ENCODE results near the gene DOCK9. TPM values are rescaled to one million over a fixed set of nuclear protein-coding genes. Genes with fewer than 3 reads are reported as not detected.

Gene DOCK9
- total and polyA plus RNA-seq, 2 donors (not counting 1 experiment from before 2014, with no cell fraction given): 18.2 TPM

DNA sequence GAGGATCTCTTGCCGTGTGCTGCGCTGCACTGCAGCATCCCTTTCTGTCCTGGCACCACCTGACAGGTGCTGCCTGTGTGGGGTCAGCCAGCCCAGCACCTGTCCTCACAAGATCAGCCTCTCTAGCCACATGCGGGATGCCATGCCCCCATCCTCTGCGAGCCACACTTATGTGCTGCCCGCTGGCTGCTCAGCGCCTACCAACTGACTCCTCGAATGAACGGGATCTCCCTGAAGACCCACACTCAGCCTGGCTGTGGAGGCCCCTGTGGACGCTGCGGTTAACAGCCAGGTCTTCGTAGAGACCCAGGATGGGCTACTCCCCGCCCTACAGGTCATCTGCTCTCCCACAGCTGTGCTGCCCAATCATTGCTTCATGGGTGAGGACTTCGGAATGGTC is 106.1 kb downstream of the DOCK9 start:
- Histone ChIP-seq H3K79me2 (ENCODE audit: control insufficient read depth, insufficient read depth, low read length) (no peaks in the 10 kb centered on the region), H3K4me1 (ENCODE audit: control insufficient read depth, extremely low read depth, insufficient read depth, low read length) (no peaks in the 10 kb centered on the region), H3K36me3 (ENCODE audit: control insufficient read depth, insufficient read depth, low read length) (no peaks in the 10 kb centered on the region), H3K9ac (ENCODE audit: insufficient read depth, low read length) (no peak overlapping the region), H2AFZ (ENCODE audit: low read length) (no peak overlapping the region), H3K4me2 (ENCODE audit: extremely low read depth, insufficient read depth, low read length) (no peak overlapping the region), H3K9me3 (ENCODE audit: control insufficient read depth, insufficient read depth, low read depth, low read length) (no peaks in the 10 kb centered on the region), H4K20me1 (ENCODE audit: control insufficient read depth, extremely low read depth, insufficient read depth, low read length) (no peaks in the 10 kb centered on the region), H3K4me3 (replicated peaks in 1 of 4; ENCODE audit: control extremely low read depth in 1 of 4, insufficient read depth in 1 of 4, low read depth in 3 of 4, low read length in 4 of 4) (no peak overlapping the region), H3K27ac (ENCODE audit: insufficient read depth, low read length) (no peak overlapping the region), H3K27me3 (ENCODE audit: control insufficient read depth, insufficient read depth, low read length) (no peaks in the 10 kb centered on the region)
- TF ChIP-seq, protein P1, sequence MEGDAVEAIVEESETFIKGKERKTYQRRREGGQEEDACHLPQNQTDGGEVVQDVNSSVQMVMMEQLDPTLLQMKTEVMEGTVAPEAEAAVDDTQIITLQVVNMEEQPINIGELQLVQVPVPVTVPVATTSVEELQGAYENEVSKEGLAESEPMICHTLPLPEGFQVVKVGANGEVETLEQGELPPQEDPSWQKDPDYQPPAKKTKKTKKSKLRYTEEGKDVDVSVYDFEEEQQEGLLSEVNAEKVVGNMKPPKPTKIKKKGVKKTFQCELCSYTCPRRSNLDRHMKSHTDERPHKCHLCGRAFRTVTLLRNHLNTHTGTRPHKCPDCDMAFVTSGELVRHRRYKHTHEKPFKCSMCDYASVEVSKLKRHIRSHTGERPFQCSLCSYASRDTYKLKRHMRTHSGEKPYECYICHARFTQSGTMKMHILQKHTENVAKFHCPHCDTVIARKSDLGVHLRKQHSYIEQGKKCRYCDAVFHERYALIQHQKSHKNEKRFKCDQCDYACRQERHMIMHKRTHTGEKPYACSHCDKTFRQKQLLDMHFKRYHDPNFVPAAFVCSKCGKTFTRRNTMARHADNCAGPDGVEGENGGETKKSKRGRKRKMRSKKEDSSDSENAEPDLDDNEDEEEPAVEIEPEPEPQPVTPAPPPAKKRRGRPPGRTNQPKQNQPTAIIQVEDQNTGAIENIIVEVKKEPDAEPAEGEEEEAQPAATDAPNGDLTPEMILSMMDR (conservative IDR thresholded peaks at IDR 0.05 in 1 of 2, IDR thresholded peaks at IDR 0.05 in 1 of 2; ENCODE audit: low read depth in 1 of 2, low read length in 2 of 2): no peak
- no peak for TF ChIP-seq EZH2 (IDR thresholded peaks at IDR 0.05; ENCODE audit: low read length, missing control alignments)
- DNase-seq (ENCODE audit: low read depth in 2 of 2): no peak

DNA sequence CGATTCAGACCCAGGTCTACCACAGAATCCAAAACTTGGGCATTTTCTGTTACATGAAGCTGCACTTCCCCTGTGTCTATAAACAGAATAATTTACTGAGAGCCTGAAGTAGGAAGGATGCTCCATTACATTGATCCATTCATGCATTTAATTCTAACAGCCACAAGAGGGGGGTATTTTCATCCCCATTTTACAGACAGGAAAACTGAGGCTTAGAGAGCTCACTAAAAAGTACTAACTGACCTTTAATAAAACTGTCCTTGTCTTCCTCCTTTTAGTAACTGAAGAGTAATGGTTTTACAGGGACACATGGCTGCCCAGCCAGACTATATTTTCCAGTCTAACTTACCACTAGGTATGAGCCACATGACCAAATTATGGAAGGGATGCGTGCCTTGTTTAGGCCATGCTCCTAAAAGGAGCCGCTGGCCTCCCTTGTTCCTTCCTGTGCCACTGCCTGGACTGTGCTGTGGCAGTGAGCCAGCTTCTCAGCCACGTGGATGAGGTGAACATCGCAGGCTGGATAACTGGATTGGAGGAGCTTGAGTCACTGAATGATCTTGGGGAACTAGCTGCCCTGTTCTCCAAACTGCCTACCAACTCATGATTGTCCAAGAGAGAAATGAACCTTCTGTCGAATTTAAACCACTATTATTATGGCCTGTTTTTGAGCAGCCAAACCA is 108.3 kb downstream of the DOCK9 start:
- Histone ChIP-seq H3K4me1 (ENCODE audit: control insufficient read depth, extremely low read depth, insufficient read depth, low read length) (no peaks in the 10 kb centered on the region), H3K4me3 (replicated peaks in 1 of 4; ENCODE audit: control extremely low read depth in 1 of 4, insufficient read depth in 1 of 4, low read depth in 3 of 4, low read length in 4 of 4) (no peak overlapping the region), H3K27ac (ENCODE audit: insufficient read depth, low read length) (no peak overlapping the region), H3K9ac (ENCODE audit: insufficient read depth, low read length) (no peak overlapping the region), H2AFZ (ENCODE audit: low read length) (no peak overlapping the region), H3K4me2 (ENCODE audit: extremely low read depth, insufficient read depth, low read length) (no peak overlapping the region), H4K20me1 (ENCODE audit: control insufficient read depth, extremely low read depth, insufficient read depth, low read length) (no peaks in the 10 kb centered on the region), H3K36me3 (ENCODE audit: control insufficient read depth, insufficient read depth, low read length) (no peaks in the 10 kb centered on the region), H3K9me3 (ENCODE audit: control insufficient read depth, insufficient read depth, low read depth, low read length) (no peaks in the 10 kb centered on the region), H3K79me2 (ENCODE audit: control insufficient read depth, insufficient read depth, low read length) (no peaks in the 10 kb centered on the region), H3K27me3 (ENCODE audit: control insufficient read depth, insufficient read depth, low read length) (no peaks in the 10 kb centered on the region)
- no peak for TF ChIP-seq EZH2 (IDR thresholded peaks at IDR 0.05; ENCODE audit: low read length, missing control alignments)
- TF ChIP-seq, protein P1 (conservative IDR thresholded peaks at IDR 0.05 in 1 of 2, IDR thresholded peaks at IDR 0.05 in 1 of 2; ENCODE audit: low read depth in 1 of 2, low read length in 2 of 2): peak; percentile 23 to 26
- no peak for DNase-seq (ENCODE audit: low read depth in 2 of 2)

DNA sequence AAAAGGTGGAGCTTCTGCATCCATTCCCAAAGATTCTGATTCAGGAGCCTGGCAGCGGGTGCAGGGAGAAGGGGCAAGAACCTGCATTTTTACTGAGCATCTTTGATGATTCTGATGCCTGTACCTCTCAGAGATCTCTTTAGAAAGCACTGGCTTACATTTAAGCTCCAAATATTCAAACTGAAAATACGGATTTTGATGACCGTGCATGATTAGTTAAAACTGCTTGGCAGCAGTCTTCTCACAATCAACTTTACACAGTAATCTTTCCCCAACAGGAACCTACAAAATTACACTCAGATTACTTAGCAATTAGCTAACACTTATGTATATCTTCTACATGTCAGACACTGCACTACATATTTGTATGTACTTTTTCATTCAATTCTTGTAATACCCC is 108.9 kb downstream of the DOCK9 start:
- Histone ChIP-seq H3K36me3 (ENCODE audit: control insufficient read depth, insufficient read depth, low read length) (no peaks in the 10 kb centered on the region), H3K27me3 (ENCODE audit: control insufficient read depth, insufficient read depth, low read length) (no peaks in the 10 kb centered on the region)
- TF ChIP-seq EZH2 (IDR thresholded peaks at IDR 0.05; ENCODE audit: low read length, missing control alignments): no peak
- TF ChIP-seq, protein P1 (conservative IDR thresholded peaks at IDR 0.05 in 1 of 2, IDR thresholded peaks at IDR 0.05 in 1 of 2; ENCODE audit: low read depth in 1 of 2, low read length in 2 of 2): no peak

More for the DNA sequence above, 108.9 kb downstream of the DOCK9 start:
- H3K4me3 ChIP-seq (replicated peaks in 1 of 4; ENCODE audit: control extremely low read depth in 1 of 4, insufficient read depth in 1 of 4, low read depth in 3 of 4, low read length in 4 of 4): no peak overlapping the region
- no peaks in the 10 kb centered on the region for H3K9me3 ChIP-seq (ENCODE audit: control insufficient read depth, insufficient read depth, low read depth, low read length)
- H3K79me2 ChIP-seq (ENCODE audit: control insufficient read depth, insufficient read depth, low read length): no peaks in the 10 kb centered on the region
- H3K4me1 ChIP-seq (ENCODE audit: control insufficient read depth, extremely low read depth, insufficient read depth, low read length): no peaks in the 10 kb centered on the region
- no peak overlapping the region for H3K4me2 ChIP-seq (ENCODE audit: extremely low read depth, insufficient read depth, low read length)
- no peak overlapping the region for H3K27ac ChIP-seq (ENCODE audit: insufficient read depth, low read length)
- no peak overlapping the region for H3K9ac ChIP-seq (ENCODE audit: insufficient read depth, low read length)
- H2AFZ ChIP-seq (ENCODE audit: low read length): no peak overlapping the region
- DNase-seq (ENCODE audit: low read depth in 2 of 2): no peak
- H4K20me1 ChIP-seq (ENCODE audit: control insufficient read depth, extremely low read depth, insufficient read depth, low read length): no peaks in the 10 kb centered on the region
